NCI-H1417 treated with DMSO at 0.1 percent for 48 hours (cell line): ENCODE data around the gene IRAK1.

Experiments used
- DNase-seq: peaks from one replicate; lab custom pipeline; 2025; lab: John Stamatoyannopoulos, UW

The IRAK1 gene

GRCh38 chrX:154019061-154019621, 561 bp downstream of the IRAK1 start:
- DNase-seq = no peak

GRCh38 chrX:154018518-154019060, 1.1 kb downstream of the IRAK1 start:
- no peak for DNase-seq

GRCh38 chrX:154017766-154018517, 1.8 kb downstream of the IRAK1 start:
- DNase-seq = no peak

GRCh38 chrX:154016366-154017076, 3.2 kb downstream of the IRAK1 start:
- no peak for DNase-seq

- DNase-seq = no peak
These were observed 4.0 kb downstream of the IRAK1 start for GRCh38 chrX:154015581-154016264.

GRCh38 chrX:154014429-154015380, 5.0 kb downstream of the IRAK1 start:
- DNase-seq = no peak

GRCh38 chrX:154013614-154014360, 5.9 kb downstream of the IRAK1 start:
- no peak for DNase-seq

- no peak for DNase-seq
These were observed 6.7 kb downstream of the IRAK1 start for GRCh38 chrX:154013001-154013421.

- DNase-seq = no peak
These were observed 7.2 kb downstream of the IRAK1 start for GRCh38 chrX:154012336-154012991.

- no peak for DNase-seq
These were observed 8.0 kb downstream of the IRAK1 start for GRCh38 chrX:154011376-154012335.

- DNase-seq = no peak
These were observed 9.2 kb downstream of the IRAK1 start for GRCh38 chrX:154010330-154011087.

GRCh38 chrX:154008521-154008920, 11.2 kb downstream of the IRAK1 start:
- no peak for DNase-seq

- no peak for DNase-seq
These were observed 12.8 kb downstream of the IRAK1 start for GRCh38 chrX:154006947-154007346.

- DNase-seq = no peak
These were observed 15.4 kb downstream of the IRAK1 start for GRCh38 chrX:154004315-154004714.

GRCh38 chrX:154002215-154002719, 17.4 kb downstream of the IRAK1 start:
- DNase-seq = no peak

GRCh38 chrX:154000051-154000450, 19.7 kb downstream of the IRAK1 start:
- DNase-seq = no peak

- no peak for DNase-seq
These were observed 20.2 kb downstream of the IRAK1 start for GRCh38 chrX:153999359-154000037.
